Raji (cell line): ENCODE data around the gene OR2AK2.

Source experiments
- POLR2A ChIP-seq: IDR thresholded peaks from 2 replicates; pipeline ENCODE4 v1.6.1; 2011; ENCODE audit warnings: low read depth, low read length, control low read depth; ENCODE audit not compliant: insufficient read depth

Gene OR2AK2

GRCh38 chr1:247998811-247999210 is 33.8 kb downstream of the OR2AK2 start:
- TF ChIP-seq POLR2A, result no peak

GRCh38 chr1:248000169-248000568 is 35.1 kb downstream of the OR2AK2 start:
- no peak for TF ChIP-seq POLR2A

DNA sequence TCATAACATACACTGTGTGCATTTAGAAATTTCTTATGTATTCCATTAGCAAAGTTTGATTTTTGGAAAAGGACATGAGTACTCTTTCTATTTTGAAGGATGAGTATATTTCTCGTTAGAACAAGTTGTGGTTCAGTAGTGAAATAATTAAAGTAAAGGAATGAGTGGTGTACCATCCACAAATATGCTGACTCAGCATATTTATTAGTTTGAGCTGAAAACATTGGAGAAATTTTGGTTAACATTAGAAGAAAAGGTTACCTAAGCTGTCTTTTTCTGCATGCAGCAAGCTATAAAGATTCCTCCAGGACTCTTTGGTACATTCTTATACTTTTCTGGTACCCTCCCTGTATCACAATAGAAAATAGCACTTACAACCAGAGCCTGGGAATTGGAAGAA is 42.7 kb downstream of the OR2AK2 start:
- TF ChIP-seq POLR2A, result no peak

- no peak for TF ChIP-seq POLR2A
Observed at GRCh38 chr1:248009681-248010080, 44.6 kb downstream of the OR2AK2 start.

DNA sequence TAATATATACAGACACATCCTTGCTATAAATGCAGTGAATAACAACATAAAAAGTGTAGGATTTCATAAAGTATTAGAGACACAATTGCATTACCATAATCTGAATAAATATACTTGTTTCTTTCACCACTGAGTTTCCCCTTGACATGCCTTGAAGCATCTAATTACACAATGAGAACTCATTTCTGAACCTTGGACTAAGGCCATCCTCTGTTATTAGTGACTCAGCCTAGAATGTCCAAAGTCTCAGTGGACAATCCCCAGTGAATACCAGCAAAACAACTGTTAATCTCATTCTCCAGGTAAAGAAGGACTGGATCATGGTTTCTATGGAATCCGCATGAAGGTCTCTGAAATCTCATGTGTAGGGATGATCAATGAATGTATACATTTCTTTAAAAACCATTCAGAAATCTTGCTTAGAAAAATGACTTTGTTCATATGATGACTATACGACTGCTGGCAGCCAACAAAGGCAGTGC is 48.2 kb downstream of the OR2AK2 start, which contains the start of gene OR2L5:
Gene OR2L5, plus strand, starts transcription at position 432 of the 482 bp plus-strand sequence. CDS start 8,288 bp downstream, outside the sequence.
- no peak for TF ChIP-seq POLR2A

DNA sequence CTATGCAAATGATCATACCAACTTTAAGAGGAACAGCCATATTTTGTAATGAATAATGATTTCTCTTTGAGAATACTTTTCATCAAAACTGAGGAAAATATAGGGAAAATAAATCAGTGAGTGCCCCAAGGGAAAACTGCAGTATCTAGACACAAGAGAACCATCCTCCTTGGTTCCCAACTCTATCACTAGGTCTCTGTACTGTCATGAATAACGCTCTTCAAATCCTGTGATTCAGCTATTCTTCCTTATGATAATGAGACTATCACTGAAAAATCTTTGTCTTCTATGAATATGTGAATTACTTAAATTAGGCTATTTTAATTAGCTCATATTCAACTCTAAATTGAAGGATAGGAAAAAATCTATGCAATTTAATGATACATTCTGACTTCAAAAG is 50.8 kb downstream of the OR2AK2 start:
- no peak for TF ChIP-seq POLR2A
